ENCODE results near the gene LZTR1. TPM values are rescaled to one million over a fixed set of nuclear protein-coding genes. Genes with fewer than 3 reads are reported as not detected.

The LZTR1 gene
- total and polyA plus RNA-seq, 10 of the 15 experiments (the other 5 are each of a cell fraction or from before 2014, with no cell fraction given), result 0.82 to 50.3 (median 19.3) TPM

- ChIA-PET CTCF (interaction anchor here (0.7 kb wide), 1 partner anchor 37 kb away, joined by 3 read pairs; no protein-coding TSS in a partner anchor), SMC1A (ENCODE audit: uncharacterized antibody, unreplicated experiment) (no interaction called here)
These were observed 36.2 kb downstream of the LZTR1 start for GRCh38 chr22:21018314-21018713.

More at GRCh38 chr22:21018314-21018713, 36.2 kb downstream of the LZTR1 start:
- in situ Hi-C loops (cut with MboI), result no loop called here
- Histone ChIP-seq H3K79me2 (ENCODE audit: control insufficient read depth, insufficient read depth, low read length) (no peaks in the 10 kb centered on the region), H3K36me3 (ENCODE audit: control insufficient read depth in 2 of 2, insufficient read depth in 2 of 2, low read length in 1 of 2) (no peaks in the 10 kb centered on the region), H2AFZ (ENCODE audit: control insufficient read depth, low read depth, low read length) (no peak overlapping the region), H3K9me3 (replicated peaks; ENCODE audit: control insufficient read depth, insufficient read depth, low read length) (no peaks in the 10 kb centered on the region), H3K4me2 (ENCODE audit: control insufficient read depth, insufficient read depth) (no peak overlapping the region), H3K4me3 (no peak overlapping the region), H4K20me1 (ENCODE audit: control insufficient read depth, insufficient read depth) (no peaks in the 10 kb centered on the region), H3K27me3 (replicated peaks in 1 of 2; ENCODE audit: control insufficient read depth in 2 of 2, insufficient read depth in 2 of 2, low read length in 1 of 2) (no peaks in the 10 kb centered on the region; a peak in 2 of 4 replicates), H3K4me1 (ENCODE audit: control insufficient read depth, insufficient read depth, low read length) (peaks cover 7% of the 10 kb centered on the region), H3K9ac (ENCODE audit: control insufficient read depth, insufficient read depth, low read length) (no peak overlapping the region), H3K27ac (ENCODE audit: control insufficient read depth, insufficient read depth) (no peak overlapping the region)
- TF ChIP-seq JUND (IDR thresholded peaks at IDR 0.05; ENCODE audit: low read depth, low read length) (no peak), MEF2A (IDR thresholded peaks at IDR 0.05; ENCODE audit: insufficient read depth, low read depth, low read length) (no peak), SKIL (IDR thresholded peaks at IDR 0.05; ENCODE audit: low read depth, poor library complexity, severe bottlenecking) (no peak), MAX (IDR thresholded peaks at IDR 0.05; ENCODE audit: low read depth, low read length) (no peak), ZNF592 (IDR thresholded peaks at IDR 0.05) (no peak)
- DNase-seq (ENCODE audit: low read depth, low spot score) (no peak), ATAC-seq (no peak), FAIRE-seq (no peak)
- intact Hi-C loops (cut with micrococcal nuclease; ENCODE audit: unreplicated experiment), result no loop called here
- WGBS (ENCODE audit: insufficient coverage, insufficient replicate concordance, low lambda C conversion rate, missing lambda C conversion rate), result 23% methylated on average over 4 of the region's 4 CpGs
- POLR2A ChIA-PET, result no interaction called here
- no TSS peak for BruUV-seq (replicated peaks)
- RAD21 ChIA-PET (ENCODE audit: unreplicated experiment), result no interaction called here
